KMS-11 (cell line): Measurements from ENCODE around the gene ITGB3.

Experiments used
- H2AFZ ChIP-seq: fragments of 200-600 bp; sonication (generic); 2 replicates; pipeline ENCODE4 v1.6.1; 2016; ENCODE audit warnings: antibody characterized with exemption, mixed run types, low read depth
- H3K27ac ChIP-seq: fragments of 200-600 bp; sonication (generic); 2 replicates; pipeline ENCODE4 v1.6.1; 2016; ENCODE audit warnings: mild to moderate bottlenecking, mixed run types
- H3K27me3 ChIP-seq: fragments of 200-600 bp; sonication (generic); 2 replicates; pipeline ENCODE4 v1.6.1; 2017; ENCODE audit warnings: mild to moderate bottlenecking, low read depth, mixed run types, moderate library complexity; ENCODE audit not compliant: insufficient read depth
- H3K36me3 ChIP-seq: fragments of 200-600 bp; sonication (generic); 2 replicates; pipeline ENCODE4 v1.6.1; 2017; ENCODE audit warnings: mild to moderate bottlenecking, mixed run types; ENCODE audit not compliant: insufficient read depth
- H3K4me1 ChIP-seq: fragments of 200-600 bp; sonication (generic); 2 replicates; pipeline ENCODE4 v1.6.1; 2016; ENCODE audit warnings: mild to moderate bottlenecking, low read depth, mixed run types; ENCODE audit not compliant: poor library complexity, severe bottlenecking
- H3K4me2 ChIP-seq: fragments of 200-600 bp; sonication (generic); 2 replicates; pipeline ENCODE4 v1.7.0; 2016; ENCODE audit warnings: mild to moderate bottlenecking, mixed run types
- H3K4me3 ChIP-seq: fragments of 200-600 bp; sonication (generic); IDR thresholded peaks from 2 replicates; pipeline ENCODE4 v1.6.1; 2017; ENCODE audit warnings: low read depth, low read length, mixed read lengths; ENCODE audit not compliant: insufficient read depth
- H3K79me2 ChIP-seq: fragments of 200-600 bp; sonication (generic); 2 replicates; pipeline ENCODE4 v1.6.1; 2016; ENCODE audit warnings: low read depth, mixed run types; ENCODE audit not compliant: insufficient read depth
- H3K9ac ChIP-seq: fragments of 200-600 bp; sonication (generic); 2 replicates; pipeline ENCODE4 v1.6.1; 2016; ENCODE audit warnings: mild to moderate bottlenecking, mixed run types
- H4K20me1 ChIP-seq: fragments of 200-600 bp; sonication (generic); 2 replicates; pipeline ENCODE4 v1.6.1; 2016; ENCODE audit warnings: mild to moderate bottlenecking, mixed run types; ENCODE audit not compliant: insufficient read depth
- CTCF ChIP-seq: fragments of 200-600 bp; sonication (generic); conservative IDR thresholded peaks from 2 replicates; pipeline ENCODE4 v1.6.1; 2017; ENCODE audit warnings: low read depth, mild to moderate bottlenecking, antibody characterized with exemption, low read length, moderate library complexity, mixed read lengths

ITGB3 gene

GRCh38 chr17:47207143-47208067 is 46.2 kb upstream of the ITGB3 start:
- Histone ChIP-seq H3K4me3 (no peak overlapping the region), H3K36me3 (no peaks in the 10 kb centered on the region), H2AFZ (no peak overlapping the region), H3K9ac (no peak overlapping the region), H3K79me2 (no peaks in the 10 kb centered on the region), H3K27me3 (no peaks in the 10 kb centered on the region), H4K20me1 (no peaks in the 10 kb centered on the region), H3K4me2 (no peak overlapping the region; the same call in 1 of the 2 replicates), H3K27ac (no peak overlapping the region; the same call in 1 of the 2 replicates), H3K4me1 (peaks cover 63% of the 10 kb centered on the region)
- no peak for TF ChIP-seq CTCF

GRCh38 chr17:47208744-47209488 is 44.7 kb upstream of the ITGB3 start, which contains the start of gene MYL4:
Gene MYL4 (plus strand): TSS chr17:47209348. CDS start chr17:47209423, 75 bp downstream.
- Histone ChIP-seq H3K4me1 (peaks cover 53% of the 10 kb centered on the region), H4K20me1 (no peaks in the 10 kb centered on the region), H3K79me2 (no peaks in the 10 kb centered on the region), H3K4me2 (no peak within 1 kb of the TSS), H3K9ac (no peak within 1 kb of the TSS), H2AFZ (no peak within 1 kb of the TSS), H3K27ac (no peak within 1 kb of the TSS), H3K4me3 (no peak within 1 kb of the TSS), H3K27me3 (no peaks in the 10 kb centered on the region), H3K36me3 (no peaks in the 10 kb centered on the region)
- no peak for TF ChIP-seq CTCF

- H3K4me1 ChIP-seq = peaks cover 47% of the 10 kb centered on the region
- no peaks in the 10 kb centered on the region for H3K27me3 ChIP-seq
- no peaks in the 10 kb centered on the region for H4K20me1 ChIP-seq
- no peak overlapping the region for H3K9ac ChIP-seq
- no peaks in the 10 kb centered on the region for H3K79me2 ChIP-seq
- no peak overlapping the region for H3K4me2 ChIP-seq
- no peak overlapping the region for H3K27ac ChIP-seq
- H2AFZ ChIP-seq = no peak overlapping the region
- H3K36me3 ChIP-seq = no peaks in the 10 kb centered on the region
- H3K4me3 ChIP-seq = no peak overlapping the region
- TF ChIP-seq CTCF = no peak
Observed at GRCh38 chr17:47209499-47209898, 44.1 kb upstream of the ITGB3 start.

- Histone ChIP-seq H3K9ac (no peak overlapping the region), H3K27ac (no peak overlapping the region), H3K36me3 (no peaks in the 10 kb centered on the region), H3K4me2 (no peak overlapping the region), H4K20me1 (no peaks in the 10 kb centered on the region), H2AFZ (no peak overlapping the region), H3K79me2 (no peaks in the 10 kb centered on the region), H3K4me3 (no peak overlapping the region), H3K27me3 (no peaks in the 10 kb centered on the region), H3K4me1 (peaks cover 41% of the 10 kb centered on the region)
- TF ChIP-seq CTCF = no peak
Observed at GRCh38 chr17:47210105-47210504, 43.5 kb upstream of the ITGB3 start.
